ENCODE measurements around the gene GPD2.

DNA sequence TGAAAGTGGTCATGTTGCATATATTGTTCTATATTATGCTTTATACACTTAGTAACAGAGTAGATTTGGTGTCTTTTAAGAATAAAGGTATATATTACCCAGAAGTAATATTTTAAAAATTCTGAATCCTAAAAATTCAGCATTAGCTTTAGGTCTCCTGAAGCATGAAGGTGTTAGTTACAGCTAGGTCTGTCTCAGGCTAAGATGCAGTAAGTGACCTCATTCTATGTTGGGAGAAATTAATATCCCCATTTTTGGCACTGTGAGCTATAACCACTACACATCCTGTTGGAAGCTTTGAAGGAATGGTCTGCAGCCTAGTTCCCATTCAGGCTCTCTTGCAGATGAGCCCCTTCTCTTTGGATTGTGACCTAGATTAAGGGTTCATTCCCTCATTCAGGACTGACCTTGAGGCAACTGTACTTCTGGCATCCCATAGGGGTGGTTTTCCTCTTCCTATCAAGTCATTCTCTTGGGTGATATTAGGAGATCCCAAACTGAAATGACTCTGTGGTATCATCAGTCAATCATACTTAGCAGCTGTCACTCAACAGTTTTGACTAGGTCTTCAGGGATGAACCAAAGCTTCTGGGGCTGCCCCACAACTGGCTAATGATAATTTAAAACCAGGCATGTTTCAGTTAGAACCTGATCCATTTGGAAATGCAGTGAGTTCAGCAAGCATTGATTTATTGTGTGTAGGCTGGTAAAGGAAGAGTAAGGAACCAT lies 117.7 kb downstream of the GPD2 start:
- TF ChIP-seq GATA2 (IDR thresholded peaks at IDR 0.05; ENCODE audit: low read depth, low read length) (no peak), GATA3 (IDR thresholded peaks at IDR 0.05; ENCODE audit: low read depth, low read length) (no peak)

Data from SH-SY5Y (cell line).